ENCODE measurements around the gene CNN3.

The CNN3 gene

DNA sequence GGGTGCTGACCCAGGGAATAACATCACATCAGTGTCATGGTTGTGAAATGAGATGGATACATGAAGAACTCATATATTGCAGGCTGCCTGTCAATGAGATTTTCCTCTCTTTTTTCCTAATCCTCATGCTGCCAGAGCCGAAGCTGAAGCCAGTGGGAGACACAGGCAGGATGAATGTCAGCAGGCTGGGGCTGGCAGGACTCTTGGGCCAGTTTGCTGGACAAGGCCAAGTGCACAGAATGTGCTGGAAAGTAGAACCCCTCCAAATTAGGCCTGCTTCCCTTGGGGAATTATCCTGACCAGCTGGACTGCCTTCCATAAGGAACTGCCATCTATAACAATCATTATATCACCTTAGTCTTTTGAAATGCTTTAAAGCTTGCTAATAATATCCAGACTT is 75.3 kb downstream of the CNN3 start:
- no peak for DNase-seq
